GM18526 (cell line): ENCODE data around the gene ACOX2.

Source experiments
- POLR2A ChIP-seq: IDR thresholded peaks from 3 replicates; pipeline ENCODE4 v1.6.1; 2011; ENCODE audit not compliant: insufficient read length; ENCODE audit errors: extremely low read depth

The ACOX2 gene

GRCh38 chr3:58484045-58484721 lies 52.8 kb downstream of the ACOX2 start:
- TF ChIP-seq POLR2A: no peak

- TF ChIP-seq POLR2A: no peak
Observed at GRCh38 chr3:58482917-58483636, 53.9 kb downstream of the ACOX2 start.

- no peak for TF ChIP-seq POLR2A
Observed at GRCh38 chr3:58480309-58480708, 56.7 kb downstream of the ACOX2 start.

GRCh38 chr3:58478781-58479180 lies 58.2 kb downstream of the ACOX2 start:
- no peak for TF ChIP-seq POLR2A

GRCh38 chr3:58474967-58475578 lies 61.9 kb downstream of the ACOX2 start:
- TF ChIP-seq POLR2A: no peak

- no peak for TF ChIP-seq POLR2A
Observed at GRCh38 chr3:58474348-58474911, 62.6 kb downstream of the ACOX2 start.

- no peak for TF ChIP-seq POLR2A
Observed at GRCh38 chr3:58473275-58473674, 63.7 kb downstream of the ACOX2 start.

- no peak for TF ChIP-seq POLR2A
Observed at GRCh38 chr3:58471025-58471887, 65.7 kb downstream of the ACOX2 start.

GRCh38 chr3:58470363-58471024 lies 66.5 kb downstream of the ACOX2 start:
- no peak for TF ChIP-seq POLR2A

- TF ChIP-seq POLR2A: no peak
Observed at GRCh38 chr3:58469096-58469495, 67.9 kb downstream of the ACOX2 start.

GRCh38 chr3:58466899-58467563 lies 70.0 kb downstream of the ACOX2 start:
- no peak for TF ChIP-seq POLR2A

- no peak for TF ChIP-seq POLR2A
Observed at GRCh38 chr3:58464866-58465265, 72.1 kb downstream of the ACOX2 start.

GRCh38 chr3:58463942-58464271 lies 73.1 kb downstream of the ACOX2 start:
- TF ChIP-seq POLR2A: no peak
